GM18505 (cell line): ENCODE data around the gene MAGI2.

ENCODE experiments used
- ATAC-seq: cut with Tn5 transposase; IDR thresholded peaks from one replicate; pipeline ENCODE4 v1.9.1; 2021; ENCODE audit not compliant: unreplicated experiment
- POLR2A ChIP-seq: IDR thresholded peaks from 4 replicates; pipeline ENCODE4 v1.6.1; 2011; ENCODE audit warnings: borderline replicate concordance; ENCODE audit not compliant: insufficient read depth, insufficient read length; ENCODE audit errors: extremely low read depth

The MAGI2 gene

GRCh38 chr7:78720066-78720465, 733.4 kb downstream of the MAGI2 start:
- TF ChIP-seq POLR2A: no peak
- no peak for ATAC-seq

GRCh38 chr7:78718212-78718611, 735.3 kb downstream of the MAGI2 start:
- TF ChIP-seq POLR2A: no peak
- no peak for ATAC-seq

GRCh38 chr7:78716876-78717275, 736.6 kb downstream of the MAGI2 start:
- no peak for TF ChIP-seq POLR2A
- no peak for ATAC-seq

- no peak for ATAC-seq
- TF ChIP-seq POLR2A: no peak
Measured at GRCh38 chr7:78714356-78714755, 739.1 kb downstream of the MAGI2 start.

- no peak for ATAC-seq
- TF ChIP-seq POLR2A: no peak
Measured at GRCh38 chr7:78712111-78712510, 741.4 kb downstream of the MAGI2 start.

GRCh38 chr7:78709658-78710057, 743.8 kb downstream of the MAGI2 start:
- TF ChIP-seq POLR2A: no peak
- ATAC-seq: no peak

GRCh38 chr7:78704504-78704903, 749.0 kb downstream of the MAGI2 start:
- no peak for ATAC-seq
- no peak for TF ChIP-seq POLR2A

- ATAC-seq: no peak
- no peak for TF ChIP-seq POLR2A
Measured at GRCh38 chr7:78703391-78703790, 750.1 kb downstream of the MAGI2 start.

GRCh38 chr7:78702770-78703169, 750.7 kb downstream of the MAGI2 start:
- no peak for TF ChIP-seq POLR2A
- ATAC-seq: no peak

- no peak for TF ChIP-seq POLR2A
- ATAC-seq: no peak
Measured at GRCh38 chr7:78695826-78696225, 757.6 kb downstream of the MAGI2 start.

- no peak for TF ChIP-seq POLR2A
- ATAC-seq: peak; percentile 51
Measured at GRCh38 chr7:78691584-78691983, 761.9 kb downstream of the MAGI2 start.

GRCh38 chr7:78690174-78690573, 763.3 kb downstream of the MAGI2 start:
- TF ChIP-seq POLR2A: no peak
- ATAC-seq: no peak

- ATAC-seq: no peak
- TF ChIP-seq POLR2A: no peak
Measured at GRCh38 chr7:78688376-78688775, 765.1 kb downstream of the MAGI2 start.

- no peak for TF ChIP-seq POLR2A
- no peak for ATAC-seq
Measured at GRCh38 chr7:78686189-78686588, 767.3 kb downstream of the MAGI2 start.

- ATAC-seq: no peak
Measured at GRCh38 chr7:78684201-78684600, 769.3 kb downstream of the MAGI2 start.

More at GRCh38 chr7:78684201-78684600, 769.3 kb downstream of the MAGI2 start:
- TF ChIP-seq POLR2A: no peak
